ENCODE measurements around the gene MB. TPM values are rescaled to one million over a fixed set of nuclear protein-coding genes. Genes with fewer than 3 reads are reported as not detected.
A peak's percentile ranks its signal among the peaks of the same experiment; 100 is the strongest.

Gene MB
- total RNA-seq, 1 donor from 2014 or later = not detected

GRCh38 chr22:35609261-35609660 is 7.9 kb downstream of the MB start:
- H3K4me3 Mint-ChIP-seq = no peak overlapping the region
- H3K36me3 Mint-ChIP-seq (ENCODE audit: low read depth) = no peaks in the 10 kb centered on the region
- no peak overlapping the region for H3K27ac Mint-ChIP-seq (ENCODE audit: unreplicated experiment)
- no peaks in the 10 kb centered on the region for H3K27me3 Mint-ChIP-seq (ENCODE audit: low read depth)
- H3K9me3 Mint-ChIP-seq = no peaks in the 10 kb centered on the region
- DNase-seq (ENCODE audit: low read depth, low spot score) = no peak
- TF ChIP-seq CTCF (conservative IDR thresholded peaks at IDR 0.05) = no peak
- H3K4me1 Mint-ChIP-seq = peaks cover 6% of the 10 kb centered on the region

GRCh38 chr22:35608088-35608487 is 9.0 kb downstream of the MB start:
- DNase-seq (ENCODE audit: low read depth, low spot score) = no peak
- Mint-ChIP-seq H3K36me3 (ENCODE audit: low read depth) (no peaks in the 10 kb centered on the region), H3K4me3 (no peak overlapping the region), H3K27me3 (ENCODE audit: low read depth) (no peaks in the 10 kb centered on the region), H3K4me1 (peaks cover 6% of the 10 kb centered on the region), H3K9me3 (no peaks in the 10 kb centered on the region), H3K27ac (ENCODE audit: unreplicated experiment) (no peak overlapping the region)
- TF ChIP-seq CTCF (conservative IDR thresholded peaks at IDR 0.05) = no peak

- H3K27me3 Mint-ChIP-seq (ENCODE audit: low read depth) = no peaks in the 10 kb centered on the region
- no peak for TF ChIP-seq CTCF (conservative IDR thresholded peaks at IDR 0.05)
- no peaks in the 10 kb centered on the region for H3K36me3 Mint-ChIP-seq (ENCODE audit: low read depth)
- no peak overlapping the region for H3K4me3 Mint-ChIP-seq
- no peak for DNase-seq (ENCODE audit: low read depth, low spot score)
- H3K9me3 Mint-ChIP-seq = no peaks in the 10 kb centered on the region
- H3K4me1 Mint-ChIP-seq = peaks cover 6% of the 10 kb centered on the region
- H3K27ac Mint-ChIP-seq (ENCODE audit: unreplicated experiment) = no peak overlapping the region
These were observed 10.2 kb downstream of the MB start for GRCh38 chr22:35606916-35607315.

GRCh38 chr22:35605851-35606481 is 11.2 kb downstream of the MB start:
- Mint-ChIP-seq H3K27me3 (ENCODE audit: low read depth) (no peaks in the 10 kb centered on the region), H3K36me3 (ENCODE audit: low read depth) (no peaks in the 10 kb centered on the region), H3K9me3 (no peaks in the 10 kb centered on the region), H3K4me3 (no peak overlapping the region), H3K27ac (ENCODE audit: unreplicated experiment) (peak overlapping the region; percentile 73), H3K4me1 (peaks cover 6% of the 10 kb centered on the region)
- TF ChIP-seq CTCF (conservative IDR thresholded peaks at IDR 0.05) = no peak
- no peak for DNase-seq (ENCODE audit: low read depth, low spot score)

GRCh38 chr22:35605369-35605680 is 11.8 kb downstream of the MB start:
- TF ChIP-seq CTCF (conservative IDR thresholded peaks at IDR 0.05) = no peak
- Mint-ChIP-seq H3K27ac (ENCODE audit: unreplicated experiment) (no peak overlapping the region), H3K4me3 (no peak overlapping the region), H3K36me3 (ENCODE audit: low read depth) (no peaks in the 10 kb centered on the region), H3K27me3 (ENCODE audit: low read depth) (no peaks in the 10 kb centered on the region), H3K4me1 (peaks cover 6% of the 10 kb centered on the region), H3K9me3 (no peaks in the 10 kb centered on the region)
- no peak for DNase-seq (ENCODE audit: low read depth, low spot score)

Measured in neural crest cell (in vitro differentiated cells).